Naive thymus-derived CD8-positive, alpha-beta T cell (primary cell): ENCODE data around the gene MYH13. TPM values are rescaled to one million over a fixed set of nuclear protein-coding genes. Genes with fewer than 3 reads are reported as not detected.

ENCODE experiments used
- ATAC-seq, 2 donors: fragments of 150-1000 bp; cut with Tn5 transposase in 1 of 2; sonication (Bioruptor Pico), chemical (Tn5 transposase) in 1 of 2; 1 replicate in 1 of 2; 2 replicates in 1 of 2; pipeline ENCODE4 v1.10.0; 2021; ENCODE audit warnings: mild to moderate bottlenecking in 2 of 2, moderate library complexity in 2 of 2
- POLR2A ChIA-PET: fragments of 350-600 bp; sonication (Branson Sonifier 250); formaldehyde crosslinking; loops from one replicate; lab custom pipeline; 2021; ENCODE audit warnings: antibody characterized with exemption; lab: Charles Lee
- DNase-seq, 10 donors: peaks; one replicate each; pipeline versions ENCODE4 v3.0.0 to v3.0.0-alpha.2; 2020 to 2022
- H3K27ac Mint-ChIP-seq, 10 donors: one replicate each; pipeline ENCODE4 v1.8.0; 2020 to 2022; ENCODE audit warnings: mild to moderate bottlenecking in 10 of 10, mixed read lengths in 10 of 10, moderate library complexity in 4 of 10, inconsistent platforms in 1 of 10
- H3K27me3 Mint-ChIP-seq, 5 donors: one replicate each; pipeline ENCODE4 v1.8.0; 2021 to 2022; ENCODE audit warnings: mixed read lengths in 5 of 5
- H3K36me3 Mint-ChIP-seq, 3 donors: one replicate each; pipeline ENCODE4 v1.8.0; 2020 to 2022; ENCODE audit warnings: mixed read lengths in 3 of 3, mild to moderate bottlenecking in 2 of 3, inconsistent platforms in 1 of 3
- H3K4me1 Mint-ChIP-seq, 4 donors: one replicate each; pipeline ENCODE4 v1.8.0; 2021 to 2022; ENCODE audit warnings: mixed read lengths in 4 of 4
- H3K4me3 Mint-ChIP-seq, 10 donors: one replicate each; pipeline ENCODE4 v1.8.0; 2020 to 2022; ENCODE audit warnings: mild to moderate bottlenecking in 10 of 10, mixed read lengths in 10 of 10, moderate library complexity in 6 of 10, inconsistent platforms in 1 of 10
- H3K9me3 Mint-ChIP-seq, 9 donors: one replicate each; pipeline ENCODE4 v1.8.0; 2020 to 2022; ENCODE audit warnings: mixed read lengths in 9 of 9, mild to moderate bottlenecking in 3 of 9, inconsistent platforms in 1 of 9, moderate library complexity in 1 of 9
- polyA plus RNA-seq, 3 donors: library from polyadenylated mRNA; unstranded; fragments of 300-500 nt; fragmentation: Illumina TruSeq; gene quantifications; one replicate each; pipeline ENCODE4 v1.2.3, GENCODE V29; 2021
- total RNA-seq, 8 experiments: library from RNA in 2 of 8; stranded (reverse) in 2 of 8; gene quantifications; one replicate each; pipeline ENCODE4 v1.2.3 and lab custom pipeline; 2021 to 2026

MYH13 gene
- total and polyA plus RNA-seq, 5 experiments from 2014 or later: not detected

DNA sequence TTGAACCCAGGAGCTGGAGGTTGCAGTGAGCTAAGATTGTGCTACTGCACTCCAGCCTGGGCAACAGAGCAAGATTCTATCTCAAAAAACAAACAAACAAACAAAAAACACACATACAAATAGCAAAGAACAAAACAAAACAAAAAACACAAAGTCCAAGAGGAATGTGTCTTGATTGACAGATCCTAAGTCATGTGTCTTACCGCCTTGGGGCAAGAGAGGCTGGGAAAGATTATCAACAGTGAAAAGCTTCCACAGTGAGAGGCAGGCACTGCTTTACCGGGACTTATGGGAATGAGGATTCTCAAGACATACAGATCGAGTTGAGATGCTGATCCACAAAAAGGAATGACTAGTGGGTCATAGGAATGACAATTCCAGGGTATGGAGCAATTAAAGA, 111.7 kb downstream of the MYH13 start:
- DNase-seq (no peak), ATAC-seq (no peak)
- H3K36me3 Mint-ChIP-seq: no peaks in the 10 kb centered on the region
- peaks cover 0 to 6% (median 0%) of the 10 kb centered on the region in 9 donors for H3K9me3 Mint-ChIP-seq
- H3K4me3 Mint-ChIP-seq: no peak overlapping the region
- no peaks in the 10 kb centered on the region for H3K4me1 Mint-ChIP-seq
- H3K27me3 Mint-ChIP-seq: peaks cover 0 to 20% (median 12%) of the 10 kb centered on the region in 5 donors
- H3K27ac Mint-ChIP-seq: no peak overlapping the region
- POLR2A ChIA-PET: no interaction called here

DNA sequence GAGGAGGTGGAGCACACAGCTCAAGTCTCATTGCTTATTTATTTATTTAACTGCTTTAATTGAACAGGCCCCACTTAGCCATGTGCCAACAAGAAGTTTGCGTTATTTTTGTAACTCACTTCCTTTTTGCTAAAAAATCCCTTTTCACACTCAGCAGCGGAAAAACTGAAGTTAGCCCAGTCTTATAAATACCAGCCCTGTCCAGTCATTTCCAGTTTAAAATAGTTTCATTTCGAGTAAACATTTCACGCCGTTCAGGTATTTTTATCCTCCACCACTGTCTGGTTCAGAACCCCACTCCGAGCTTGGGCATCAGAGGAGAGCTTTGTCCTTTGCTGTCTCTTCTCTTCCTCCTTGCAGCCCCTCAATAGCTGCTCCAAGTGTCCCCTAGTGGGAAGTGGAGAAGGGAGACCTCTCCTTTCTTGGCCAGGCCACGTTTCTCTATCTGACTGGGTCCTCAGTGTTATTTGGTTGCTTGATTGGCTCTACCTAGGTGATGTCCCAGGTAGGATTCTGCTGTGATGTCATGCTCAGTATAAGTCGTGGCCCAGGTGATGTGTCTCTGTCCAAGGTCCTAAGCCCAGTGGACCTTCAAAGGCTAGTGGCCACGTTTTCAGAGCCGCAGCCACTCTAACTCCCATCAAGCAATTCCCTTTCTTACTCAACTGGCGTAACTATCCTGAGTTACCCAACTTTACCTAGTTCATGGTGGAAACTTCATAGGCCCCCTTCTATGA, 121.4 kb downstream of the MYH13 start:
- Mint-ChIP-seq H3K4me1 (no peaks in the 10 kb centered on the region), H3K36me3 (no peaks in the 10 kb centered on the region), H3K9me3 (peaks cover 0 to 8% (median 0%) of the 10 kb centered on the region in 9 donors), H3K27ac (no peak overlapping the region), H3K4me3 (no peak overlapping the region), H3K27me3 (peaks cover 1 to 23% (median 16%) of the 10 kb centered on the region in 5 donors)
- POLR2A ChIA-PET: no interaction called here
- ATAC-seq (no peak), DNase-seq (no peak)

Other genes starting within 250 kb of the MYH13 start
- 1 to 10 TPM; 1.6 to 2.1 TPM for gene GAS7, start 174.4 kb downstream of the MYH13 start, total RNA-seq
- gene GAS7, start 174.4 kb downstream of the MYH13 start, polyA plus RNA-seq: 1 to 10 TPM in 1 of 3 donors, under 1 TPM in 1, not detected in 1; 0.05 to 1.1 TPM
- not detected for gene MYH8, start 48.9 kb upstream of the MYH13 start, total RNA-seq
- gene MYH8, start 48.9 kb upstream of the MYH13 start, polyA plus RNA-seq: not detected
- gene MYH4, start 96.6 kb upstream of the MYH13 start, total RNA-seq: not detected
- not detected for gene MYH4, start 96.6 kb upstream of the MYH13 start, polyA plus RNA-seq
- not detected for gene MYH1, start 145.5 kb upstream of the MYH13 start, total RNA-seq
- gene MYH1, start 145.5 kb upstream of the MYH13 start, polyA plus RNA-seq: not detected
- not detected for gene MYH2, start 176.7 kb upstream of the MYH13 start, total RNA-seq
- not detected for gene MYH2, start 176.7 kb upstream of the MYH13 start, polyA plus RNA-seq